Epithelial cell of esophagus (primary cell): ENCODE results near the gene SYT12.
"Not testable (repeated sequence)": the region's sequence is repeated elsewhere in the genome, so short reads cannot be mapped to it uniquely, and the experiment has no call there.

ENCODE experiments used
- DNase-seq: peaks from one replicate; pipeline ENCODE4 v3.0.0; 2010; ENCODE audit warnings: low read depth
- H3K4me3 ChIP-seq: 2 replicates; pipeline ENCODE4 v1.5.1; 2011; ENCODE audit warnings: mild to moderate bottlenecking, low read length, control low read depth
- CTCF ChIP-seq: IDR thresholded peaks from 2 replicates; pipeline ENCODE4 v1.5.1; 2011; ENCODE audit warnings: low read depth, mild to moderate bottlenecking, low read length, control low read depth, inconsistent platforms; ENCODE audit not compliant: insufficient read depth; ENCODE audit errors: missing control alignments

The SYT12 gene

GRCh38 chr11:66985508-66986177, 37.3 kb upstream of the SYT12 start:
- H3K4me3 ChIP-seq = no peak overlapping the region
- no peak for DNase-seq
- no peak for TF ChIP-seq CTCF

- no peak for TF ChIP-seq CTCF
- DNase-seq = peak; percentile 73
Observed at GRCh38 chr11:66986178-66986545, 36.8 kb upstream of the SYT12 start.

GRCh38 chr11:66987158-66987620, 35.7 kb upstream of the SYT12 start:
- H3K4me3 ChIP-seq = no peak overlapping the region
- DNase-seq = no peak
- TF ChIP-seq CTCF = no peak

More at GRCh38 chr11:66986178-66986545, 36.8 kb upstream of the SYT12 start:
- no peak overlapping the region for H3K4me3 ChIP-seq

- no peak for DNase-seq
- no peak for TF ChIP-seq CTCF
- H3K4me3 ChIP-seq = no peak overlapping the region
Observed at GRCh38 chr11:66987924-66988637, 34.9 kb upstream of the SYT12 start.

- not testable (repeated sequence) for DNase-seq, H3K4me3 ChIP-seq
Observed at GRCh38 chr11:66988741-66989140, 34.2 kb upstream of the SYT12 start.

GRCh38 chr11:66989360-66989759, 33.6 kb upstream of the SYT12 start:
- not testable (repeated sequence) for H3K4me3 ChIP-seq, DNase-seq

- no peak for DNase-seq
Observed at GRCh38 chr11:66992041-66992440, 30.9 kb upstream of the SYT12 start.

More at GRCh38 chr11:66992041-66992440, 30.9 kb upstream of the SYT12 start:
- H3K4me3 ChIP-seq = no peak overlapping the region
- no peak for TF ChIP-seq CTCF
